Measurements from ENCODE around the gene GPR176.

Gene GPR176

DNA sequence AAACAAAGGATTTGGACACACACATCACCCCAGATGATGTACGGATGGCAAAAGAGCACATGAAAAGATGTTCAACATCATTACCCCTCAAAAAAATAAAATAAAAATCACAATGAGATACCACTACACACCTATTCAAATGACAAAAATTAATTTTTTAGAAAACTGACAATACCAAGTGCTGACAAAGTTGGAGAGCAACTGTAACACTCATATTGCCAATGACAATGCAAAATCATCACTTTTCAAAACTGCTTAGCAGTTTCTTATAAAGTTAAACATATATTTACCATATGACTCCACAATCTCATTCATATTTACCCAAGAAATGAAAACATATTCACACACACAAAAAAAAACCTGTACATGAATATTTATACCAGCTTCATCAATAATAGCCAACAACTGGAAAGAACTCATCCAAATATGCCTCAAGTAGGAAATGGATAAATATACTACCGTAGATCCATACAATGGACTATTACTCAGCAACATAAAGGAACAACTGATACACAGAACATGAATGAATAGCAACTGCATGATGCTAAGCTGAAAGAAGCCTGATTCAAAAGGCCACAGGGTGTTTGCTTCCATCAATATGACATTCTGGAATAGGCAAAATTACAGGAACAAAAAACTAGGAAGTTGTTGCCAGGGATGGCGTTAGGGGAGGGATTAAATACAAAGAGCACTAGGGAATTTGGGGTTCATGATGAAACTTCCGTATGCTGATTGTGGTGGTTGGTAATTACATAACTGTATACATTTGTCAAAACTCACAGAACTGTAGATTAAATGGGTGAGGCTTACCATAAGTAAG, 138.7 kb downstream of the GPR176 start:
- H3K27me3 Mint-ChIP-seq: peaks cover 10% of the 10 kb centered on the region
- ATAC-seq (replicated peaks; ENCODE audit: extremely low read depth, poor library complexity, severe bottlenecking) (no peak), DNase-seq (ENCODE audit: low spot score in 2 of 2) (no peak)
- H3K27ac Mint-ChIP-seq (ENCODE audit: low read depth): peak overlapping the region; percentile 46
- H3K4me1 Mint-ChIP-seq: peaks cover 42% of the 10 kb centered on the region
- H3K4me3 Mint-ChIP-seq: peak overlapping the region; percentile 70
- H3K9me3 Mint-ChIP-seq: no peaks in the 10 kb centered on the region
- peaks cover 15% of the 10 kb centered on the region for H3K36me3 Mint-ChIP-seq (ENCODE audit: insufficient read depth)

DNA sequence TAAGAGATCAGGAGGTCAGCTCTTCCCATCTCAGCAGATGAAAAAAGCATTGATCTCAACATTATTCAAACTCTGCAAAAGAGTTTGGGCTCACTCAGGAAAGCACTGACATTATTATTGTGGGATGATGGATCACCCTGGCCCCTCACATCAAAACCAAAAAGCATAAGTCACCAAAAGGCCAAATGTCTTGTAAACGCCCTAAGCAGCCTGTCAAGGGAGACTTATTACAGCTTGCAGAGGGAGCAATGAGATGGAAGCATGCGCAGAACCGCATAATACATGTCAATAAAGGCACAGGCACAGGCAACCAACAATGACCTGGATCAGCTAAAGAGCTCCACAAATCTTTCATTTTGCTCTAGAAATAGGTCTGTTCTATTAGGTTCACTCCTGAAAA, 142.0 kb downstream of the GPR176 start:
- Mint-ChIP-seq H3K27me3 (peaks cover 20% of the 10 kb centered on the region), H3K4me3 (no peak overlapping the region), H3K4me1 (peaks cover 17% of the 10 kb centered on the region), H3K36me3 (ENCODE audit: insufficient read depth) (peaks cover 10% of the 10 kb centered on the region), H3K27ac (ENCODE audit: low read depth) (no peak overlapping the region), H3K9me3 (no peaks in the 10 kb centered on the region)
- ATAC-seq (replicated peaks; ENCODE audit: extremely low read depth, poor library complexity, severe bottlenecking): no peak
- DNase-seq (ENCODE audit: low spot score in 2 of 2): no peak

DNA sequence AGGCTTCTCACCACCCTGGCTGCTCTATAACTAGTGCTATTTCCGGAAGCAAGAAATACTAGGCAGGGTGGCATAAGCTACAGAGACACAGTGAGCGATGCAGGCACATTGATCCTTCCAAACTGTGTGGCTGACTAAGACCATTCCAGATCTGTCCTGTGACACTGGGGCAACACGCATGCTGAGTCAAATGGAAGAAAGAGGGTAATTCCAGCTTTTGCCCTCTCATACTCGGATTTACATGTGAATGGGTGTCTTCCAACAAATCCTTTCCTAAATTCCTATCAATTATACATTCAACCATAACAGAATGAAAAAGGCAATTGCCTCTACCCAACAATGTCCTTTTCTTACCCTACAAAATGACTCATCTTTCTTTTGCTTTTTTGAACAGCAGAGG, 142.6 kb downstream of the GPR176 start:
- no peak for DNase-seq (ENCODE audit: low spot score in 2 of 2)
- H3K9me3 Mint-ChIP-seq: no peaks in the 10 kb centered on the region

DNA sequence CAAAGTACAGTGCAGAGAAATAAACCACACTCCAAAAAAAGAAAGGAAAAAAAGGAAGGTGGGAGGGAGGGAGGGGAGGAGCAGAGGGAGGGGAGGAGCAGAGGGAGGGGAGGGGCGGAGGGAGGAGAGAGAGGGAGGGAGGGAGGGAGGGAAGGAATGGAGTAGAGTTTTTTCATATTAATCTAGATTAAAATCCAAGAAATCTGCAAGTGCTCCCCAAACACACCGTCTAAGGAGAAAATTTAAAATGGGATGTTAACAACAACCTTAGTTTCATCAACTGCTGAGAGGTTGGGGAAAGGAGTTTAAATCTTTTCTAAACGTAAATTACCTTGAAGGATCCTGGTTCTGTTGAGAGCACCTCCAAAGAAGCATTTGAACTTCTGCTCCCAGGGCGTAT, 144.0 kb downstream of the GPR176 start:
- Mint-ChIP-seq H3K27ac (ENCODE audit: low read depth) (no peak overlapping the region), H3K4me1 (peaks cover 6% of the 10 kb centered on the region)

More for the DNA sequence above, 142.6 kb downstream of the GPR176 start:
- Mint-ChIP-seq H3K27me3 (peaks cover 20% of the 10 kb centered on the region), H3K27ac (ENCODE audit: low read depth) (no peak overlapping the region), H3K4me1 (peaks cover 16% of the 10 kb centered on the region), H3K36me3 (ENCODE audit: insufficient read depth) (peaks cover 5% of the 10 kb centered on the region), H3K4me3 (no peak overlapping the region)
- ATAC-seq (replicated peaks; ENCODE audit: extremely low read depth, poor library complexity, severe bottlenecking): no peak

DNA sequence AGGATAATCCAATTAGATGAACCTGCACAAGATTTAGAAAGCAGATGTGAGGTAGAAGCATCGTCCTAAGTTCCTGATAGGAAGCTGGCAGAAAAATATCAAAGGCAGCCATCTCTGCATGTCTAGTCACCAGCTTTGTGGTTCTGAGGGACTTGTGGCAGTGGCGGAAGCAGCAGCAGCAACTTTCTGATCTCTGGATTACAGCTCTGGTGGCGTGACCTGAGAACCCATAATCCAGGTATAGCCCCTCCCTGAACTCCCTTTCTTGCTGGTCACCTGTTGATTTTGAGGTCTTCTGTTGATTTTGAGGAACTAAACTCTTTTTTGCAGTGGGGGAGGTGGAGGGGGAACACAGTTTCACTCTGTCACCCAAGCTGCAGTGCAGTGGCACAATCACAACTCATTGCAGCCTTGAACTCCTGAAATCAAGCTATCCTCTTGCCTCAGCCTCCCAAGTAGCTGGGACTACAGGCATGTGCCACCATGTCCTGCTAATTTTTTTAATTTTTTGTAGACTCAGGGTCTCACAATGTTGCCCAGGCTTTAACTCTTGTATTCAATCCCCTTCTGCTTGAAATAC, 145.3 kb downstream of the GPR176 start:
- no peak for DNase-seq (ENCODE audit: low spot score in 2 of 2)
- H3K27me3 Mint-ChIP-seq: peaks cover 20% of the 10 kb centered on the region
- ATAC-seq (replicated peaks; ENCODE audit: extremely low read depth, poor library complexity, severe bottlenecking): peak; percentile 92

More for the DNA sequence above, 144.0 kb downstream of the GPR176 start:
- ATAC-seq (replicated peaks; ENCODE audit: extremely low read depth, poor library complexity, severe bottlenecking): no peak
- Mint-ChIP-seq H3K27me3 (peaks cover 20% of the 10 kb centered on the region), H3K4me3 (no peak overlapping the region), H3K36me3 (ENCODE audit: insufficient read depth) (no peaks in the 10 kb centered on the region), H3K9me3 (no peaks in the 10 kb centered on the region)
- no peak for DNase-seq (ENCODE audit: low spot score in 2 of 2)

DNA sequence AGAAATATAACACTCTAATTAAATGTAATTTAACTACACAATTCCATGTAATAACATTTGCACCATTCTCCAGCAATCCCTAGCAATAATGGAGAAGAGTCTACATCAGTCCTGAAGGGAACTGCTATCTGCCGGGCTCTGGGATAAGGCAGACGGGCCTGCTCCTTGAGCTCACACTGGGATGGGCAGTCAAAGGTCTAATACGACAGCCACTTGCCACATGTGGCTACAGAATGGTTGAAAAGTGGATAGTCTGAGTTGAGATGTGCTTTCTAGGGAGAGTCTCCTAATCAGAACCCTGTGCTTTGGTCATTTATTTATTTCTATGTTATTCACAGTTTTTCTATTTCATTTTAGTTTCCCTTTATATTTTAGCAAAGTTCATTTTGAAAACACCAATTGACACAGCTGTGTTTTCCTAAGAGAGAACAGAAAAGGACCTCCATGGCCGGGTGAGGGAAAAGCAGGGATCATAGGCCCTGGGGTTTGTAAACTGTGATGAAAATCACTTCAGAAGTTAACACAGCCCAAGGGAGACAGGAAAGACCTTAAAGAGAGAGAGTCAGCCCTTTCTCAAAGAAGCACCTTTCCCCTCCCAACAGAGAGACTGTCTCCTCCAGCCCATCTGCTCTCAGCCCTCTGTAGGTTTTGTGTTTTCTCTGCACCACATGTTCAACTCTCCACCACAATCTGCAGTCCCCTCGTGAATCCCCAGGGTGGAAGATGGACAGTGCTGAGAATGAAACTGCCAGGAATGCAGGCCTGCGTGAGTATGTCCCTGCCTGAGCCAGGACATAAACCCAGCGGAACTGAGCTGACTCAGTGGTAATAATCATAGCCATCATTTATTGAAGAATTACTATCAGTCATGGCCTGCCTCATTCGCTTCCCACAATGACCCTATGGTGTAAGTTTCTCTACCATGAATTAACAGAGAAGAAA, 149.0 kb downstream of the GPR176 start:
- H3K36me3 Mint-ChIP-seq (ENCODE audit: insufficient read depth): no peaks in the 10 kb centered on the region
- H3K4me3 Mint-ChIP-seq: no peak overlapping the region
- ATAC-seq (replicated peaks; ENCODE audit: extremely low read depth, poor library complexity, severe bottlenecking) (no peak), DNase-seq (ENCODE audit: low spot score in 2 of 2) (no peak)
- H3K9me3 Mint-ChIP-seq: no peaks in the 10 kb centered on the region
- H3K27me3 Mint-ChIP-seq: peaks cover 9% of the 10 kb centered on the region
- no peaks in the 10 kb centered on the region for H3K4me1 Mint-ChIP-seq
- H3K27ac Mint-ChIP-seq (ENCODE audit: low read depth): no peak overlapping the region

More for the DNA sequence above, 145.3 kb downstream of the GPR176 start:
- H3K4me3 Mint-ChIP-seq: no peak overlapping the region
- H3K27ac Mint-ChIP-seq (ENCODE audit: low read depth): peak overlapping the region; percentile 80
- peaks cover 6% of the 10 kb centered on the region for H3K4me1 Mint-ChIP-seq
- H3K9me3 Mint-ChIP-seq: no peaks in the 10 kb centered on the region
- no peaks in the 10 kb centered on the region for H3K36me3 Mint-ChIP-seq (ENCODE audit: insufficient read depth)

DNA sequence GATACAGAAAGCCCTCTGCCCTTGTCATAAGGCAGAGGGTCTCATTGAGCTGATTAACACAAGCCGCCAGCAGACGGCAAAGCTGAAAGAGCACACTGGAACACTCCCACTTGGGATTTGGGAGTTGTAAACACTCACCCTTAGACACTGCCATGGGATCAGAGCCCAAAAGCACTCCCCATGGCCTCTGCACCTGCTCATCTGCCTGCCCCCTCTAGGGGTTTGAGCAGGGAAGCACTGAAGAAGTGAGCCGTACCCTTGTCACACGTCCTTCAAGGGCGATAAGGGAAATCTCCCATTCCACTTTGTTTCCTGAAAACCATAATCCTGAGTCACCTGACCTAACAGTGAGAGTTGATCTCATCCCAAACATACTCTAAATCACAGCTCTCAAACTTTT, 152.1 kb downstream of the GPR176 start:
- H3K36me3 Mint-ChIP-seq (ENCODE audit: insufficient read depth): no peaks in the 10 kb centered on the region
- H3K27ac Mint-ChIP-seq (ENCODE audit: low read depth): no peak overlapping the region
- no peaks in the 10 kb centered on the region for H3K4me1 Mint-ChIP-seq
- H3K9me3 Mint-ChIP-seq: no peaks in the 10 kb centered on the region
- no peak overlapping the region for H3K4me3 Mint-ChIP-seq
- no peaks in the 10 kb centered on the region for H3K27me3 Mint-ChIP-seq
- DNase-seq (ENCODE audit: low spot score in 2 of 2) (no peak), ATAC-seq (replicated peaks; ENCODE audit: extremely low read depth, poor library complexity, severe bottlenecking) (no peak)

DNA sequence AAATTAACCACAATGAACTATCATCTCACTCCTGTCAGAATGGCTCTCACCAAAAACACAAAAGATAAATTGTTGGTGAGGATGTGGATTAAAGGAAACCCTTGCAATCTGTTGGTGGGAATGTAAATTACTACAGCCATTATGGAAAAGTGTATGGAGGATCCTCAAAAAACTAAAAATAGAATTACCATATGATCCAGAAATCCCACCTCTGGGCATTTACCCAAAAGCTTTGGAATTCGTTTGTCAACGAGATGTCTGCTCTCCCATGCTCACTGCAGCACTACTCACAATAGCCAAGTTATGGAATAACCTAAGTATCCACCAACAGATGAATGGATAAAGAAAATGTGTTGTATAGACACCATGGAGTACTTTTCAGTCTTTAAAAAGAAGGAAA, 159.1 kb downstream of the GPR176 start:
- H3K4me1 Mint-ChIP-seq: no peaks in the 10 kb centered on the region
- H3K9me3 Mint-ChIP-seq: no peaks in the 10 kb centered on the region
- no peak for ATAC-seq (replicated peaks; ENCODE audit: extremely low read depth, poor library complexity, severe bottlenecking)
- no peak for DNase-seq (ENCODE audit: low spot score in 2 of 2)
- no peak overlapping the region for H3K27ac Mint-ChIP-seq (ENCODE audit: low read depth)
- no peaks in the 10 kb centered on the region for H3K36me3 Mint-ChIP-seq (ENCODE audit: insufficient read depth)
- no peaks in the 10 kb centered on the region for H3K27me3 Mint-ChIP-seq
- H3K4me3 Mint-ChIP-seq: no peak overlapping the region

DNA sequence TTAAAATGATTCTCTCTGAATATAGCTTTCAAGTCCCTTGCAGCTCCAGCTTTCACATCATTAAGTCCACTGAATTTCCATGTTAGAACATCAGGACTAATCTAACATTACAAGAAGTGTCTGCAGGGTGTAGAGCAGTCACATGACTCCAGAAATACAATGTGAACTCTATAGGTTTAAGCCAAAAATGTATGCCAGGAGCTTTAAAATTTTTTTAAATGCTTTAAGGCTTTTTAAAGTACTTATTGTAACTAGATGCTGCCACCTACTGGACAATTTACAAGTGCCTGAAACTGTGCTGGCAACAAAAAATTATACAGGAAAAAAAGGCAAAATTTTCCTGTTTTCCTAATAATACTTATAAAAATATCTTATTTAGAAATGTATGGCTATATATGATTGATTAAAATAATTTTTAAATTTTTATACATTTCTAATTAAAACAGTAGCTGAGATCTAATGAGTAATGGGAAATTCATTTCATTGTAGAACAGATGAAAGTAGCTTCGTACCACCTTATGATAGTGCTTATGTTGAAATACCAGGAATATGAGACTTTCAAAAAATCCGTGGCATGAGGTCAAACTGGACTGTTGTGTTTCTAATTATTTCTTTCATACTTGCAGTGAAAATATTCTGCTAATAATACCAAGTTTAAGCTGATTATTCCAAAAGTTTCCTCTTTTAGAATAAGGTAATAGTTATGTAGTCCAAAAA, 163.1 kb downstream of the GPR176 start:
- no peak for ATAC-seq (replicated peaks; ENCODE audit: extremely low read depth, poor library complexity, severe bottlenecking)
- no peak for DNase-seq (ENCODE audit: low spot score in 2 of 2)
- no peak overlapping the region for H3K27ac Mint-ChIP-seq (ENCODE audit: low read depth)
- no peaks in the 10 kb centered on the region for H3K36me3 Mint-ChIP-seq (ENCODE audit: insufficient read depth)
- H3K9me3 Mint-ChIP-seq: no peaks in the 10 kb centered on the region
- H3K4me1 Mint-ChIP-seq: no peaks in the 10 kb centered on the region
- no peak overlapping the region for H3K4me3 Mint-ChIP-seq
- no peaks in the 10 kb centered on the region for H3K27me3 Mint-ChIP-seq

DNA sequence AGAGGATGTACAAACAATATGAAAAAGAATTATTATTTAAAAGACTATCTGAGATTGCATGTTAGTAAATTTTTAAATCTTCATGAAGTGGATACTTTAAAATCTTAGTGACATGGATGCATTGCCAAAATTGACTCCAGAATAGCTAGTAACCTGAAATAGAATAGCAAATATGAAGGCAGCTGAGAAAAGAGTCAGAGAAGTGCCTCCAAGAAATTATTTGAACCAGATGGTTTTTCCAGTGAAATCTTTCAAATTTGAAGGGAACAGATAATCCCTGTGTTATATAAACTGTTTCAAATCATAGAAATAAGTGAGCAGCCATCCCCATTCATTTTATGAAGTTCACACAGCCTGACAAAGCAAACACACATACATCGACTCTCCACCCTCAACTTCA, 167.1 kb downstream of the GPR176 start:
- H3K36me3 Mint-ChIP-seq (ENCODE audit: insufficient read depth): no peaks in the 10 kb centered on the region
- DNase-seq (ENCODE audit: low spot score in 2 of 2): no peak
- H3K27me3 Mint-ChIP-seq: no peaks in the 10 kb centered on the region
- H3K9me3 Mint-ChIP-seq: no peaks in the 10 kb centered on the region
- no peaks in the 10 kb centered on the region for H3K4me1 Mint-ChIP-seq
- H3K4me3 Mint-ChIP-seq: no peak overlapping the region
- no peak overlapping the region for H3K27ac Mint-ChIP-seq (ENCODE audit: low read depth)
- ATAC-seq (replicated peaks; ENCODE audit: extremely low read depth, poor library complexity, severe bottlenecking): no peak

DNA sequence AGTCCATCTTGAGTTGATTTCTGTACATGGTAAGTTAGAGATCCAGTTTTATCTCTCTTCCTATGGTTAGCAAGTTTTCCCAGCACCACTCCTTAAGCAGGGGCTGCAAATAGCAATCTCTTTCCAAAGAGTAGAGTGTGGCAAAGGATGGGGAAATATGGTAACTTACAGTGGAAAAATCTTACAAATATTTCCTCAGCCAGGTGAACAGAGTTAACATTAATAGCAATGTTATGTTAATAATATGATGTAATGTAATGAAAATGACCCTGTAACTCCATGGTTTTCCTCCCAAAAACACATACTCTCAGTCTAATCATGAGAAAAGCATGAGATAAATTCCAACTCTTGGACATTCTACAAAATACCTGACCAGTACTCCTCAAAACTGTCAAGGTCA, 167.8 kb downstream of the GPR176 start:
- no peak overlapping the region for H3K27ac Mint-ChIP-seq (ENCODE audit: low read depth)
- no peak for DNase-seq (ENCODE audit: low spot score in 2 of 2)
- H3K9me3 Mint-ChIP-seq: no peaks in the 10 kb centered on the region
- H3K27me3 Mint-ChIP-seq: no peaks in the 10 kb centered on the region
- H3K36me3 Mint-ChIP-seq (ENCODE audit: insufficient read depth): no peaks in the 10 kb centered on the region
- H3K4me3 Mint-ChIP-seq: no peak overlapping the region
- no peak for ATAC-seq (replicated peaks; ENCODE audit: extremely low read depth, poor library complexity, severe bottlenecking)
- no peaks in the 10 kb centered on the region for H3K4me1 Mint-ChIP-seq

All from central memory CD8-positive, alpha-beta T cell (primary cell).